Karpas-422 (cell line): ENCODE results near the gene JAM3. TPM values are rescaled to one million over a fixed set of nuclear protein-coding genes. Genes with fewer than 3 reads are reported as not detected.
A peak's percentile ranks its signal among the peaks of the same experiment; 100 is the strongest.

ENCODE experiments used
- DNase-seq: peaks from one replicate; pipeline ENCODE4 v3.0.0-alpha.2; 2015
- H2AFZ ChIP-seq: fragments of 200-600 bp; sonication (generic); 2 replicates; pipeline ENCODE4 v1.6.1; 2014; ENCODE audit warnings: antibody characterized with exemption, low read length, mixed read lengths
- H3K27ac ChIP-seq: fragments of 200-600 bp; sonication (generic); 2 replicates; pipeline ENCODE4 v1.5.1; 2014; ENCODE audit warnings: mild to moderate bottlenecking, low read length, moderate library complexity
- H3K27me3 ChIP-seq: fragments of 200-600 bp; sonication (generic); 2 replicates; pipeline ENCODE4 v1.6.1; 2014; ENCODE audit warnings: low read length, mixed read lengths
- H3K36me3 ChIP-seq: fragments of 200-600 bp; sonication (generic); 2 replicates; pipeline ENCODE4 v1.6.1; 2014; ENCODE audit warnings: low read length, mixed read lengths; ENCODE audit not compliant: insufficient read depth
- H3K4me1 ChIP-seq: fragments of 200-600 bp; sonication (generic); 2 replicates; pipeline ENCODE4 v1.6.1; 2014; ENCODE audit warnings: mild to moderate bottlenecking, low read length, mixed read lengths
- H3K4me2 ChIP-seq: fragments of 200-600 bp; sonication (generic); 2 replicates; pipeline ENCODE4 v1.6.1; 2014; ENCODE audit warnings: low read length, low read depth, mild to moderate bottlenecking; ENCODE audit not compliant: poor library complexity, severe bottlenecking
- H3K4me3 ChIP-seq: fragments of 200-600 bp; sonication (generic); 2 replicates; pipeline ENCODE4 v1.5.1; 2014; ENCODE audit warnings: mild to moderate bottlenecking, antibody characterized with exemption, low read length, mixed read lengths
- H3K79me2 ChIP-seq: fragments of 200-600 bp; sonication (generic); 2 replicates; pipeline ENCODE4 v1.6.1; 2014; ENCODE audit warnings: mild to moderate bottlenecking, low read length, mixed read lengths
- H3K9ac ChIP-seq: fragments of 200-600 bp; sonication (generic); 2 replicates; pipeline ENCODE4 v1.6.0; 2014; ENCODE audit warnings: low read length
- H3K9me2 ChIP-seq: fragments of 200-600 bp; sonication (generic), shearing (Covaris generic); replicated peaks from 2 replicates; pipeline ENCODE4 v1.6.0; 2014; ENCODE audit warnings: mild to moderate bottlenecking, low read length, moderate library complexity; ENCODE audit not compliant: insufficient read depth
- H3K9me3 ChIP-seq: fragments of 300-700, 200-600 bp; sonication (generic); 2 replicates; pipeline ENCODE4 v1.6.1; 2014; ENCODE audit warnings: low read length, mixed read lengths
- H4K20me1 ChIP-seq: fragments of 200-600 bp; sonication (generic); 2 replicates; pipeline ENCODE4 v1.6.1; 2014; ENCODE audit warnings: mild to moderate bottlenecking, antibody characterized with exemption, low read length, low read depth; ENCODE audit not compliant: insufficient read depth
- total RNA-seq: library from RNA; depleted of rRNA; stranded (reverse); fragments of >200 nt; shearing (Covaris generic); gene quantifications from 2 replicates; pipeline ENCODE4 v1.2.3, GENCODE V29; 2014; ENCODE audit warnings: low replicate concordance

JAM3 gene
- total RNA-seq, 1 experiment from 2014 or later, result 4.8 TPM

GRCh38 chr11:134036492-134037045 is 32.3 kb upstream of the JAM3 start:
- Histone ChIP-seq H3K36me3 (no peaks in the 10 kb centered on the region), H3K27ac (peak overlapping the region; percentile 88), H3K79me2 (no peaks in the 10 kb centered on the region), H3K4me1 (peaks cover 67% of the 10 kb centered on the region), H3K9ac (peak overlapping the region; percentile 90), H3K9me2 (no peaks in the 10 kb centered on the region), H3K27me3 (no peaks in the 10 kb centered on the region), H2AFZ (no peak overlapping the region), H3K4me2 (peak overlapping the region; percentile 78), H4K20me1 (no peaks in the 10 kb centered on the region), H3K9me3 (no peaks in the 10 kb centered on the region), H3K4me3 (peak overlapping the region; percentile 68)
- no peak for DNase-seq

- no peaks in the 10 kb centered on the region for H3K27me3 ChIP-seq
- no peaks in the 10 kb centered on the region for H4K20me1 ChIP-seq
- no peaks in the 10 kb centered on the region for H3K9me3 ChIP-seq
- H3K4me3 ChIP-seq, result peak overlapping the region; percentile 68
- H2AFZ ChIP-seq, result no peak overlapping the region; the same call in 1 of the 2 replicates
- peaks cover 63% of the 10 kb centered on the region for H3K4me1 ChIP-seq
- no peaks in the 10 kb centered on the region for H3K9me2 ChIP-seq
- H3K79me2 ChIP-seq, result no peaks in the 10 kb centered on the region
- peak overlapping the region; percentile 78 for H3K4me2 ChIP-seq
- H3K36me3 ChIP-seq, result no peaks in the 10 kb centered on the region
- peak; percentile 76 for DNase-seq
- peak overlapping the region; percentile 90 for H3K9ac ChIP-seq
- peak overlapping the region; percentile 88 for H3K27ac ChIP-seq
Measured at GRCh38 chr11:134037046-134037908, 31.6 kb upstream of the JAM3 start.

DNA sequence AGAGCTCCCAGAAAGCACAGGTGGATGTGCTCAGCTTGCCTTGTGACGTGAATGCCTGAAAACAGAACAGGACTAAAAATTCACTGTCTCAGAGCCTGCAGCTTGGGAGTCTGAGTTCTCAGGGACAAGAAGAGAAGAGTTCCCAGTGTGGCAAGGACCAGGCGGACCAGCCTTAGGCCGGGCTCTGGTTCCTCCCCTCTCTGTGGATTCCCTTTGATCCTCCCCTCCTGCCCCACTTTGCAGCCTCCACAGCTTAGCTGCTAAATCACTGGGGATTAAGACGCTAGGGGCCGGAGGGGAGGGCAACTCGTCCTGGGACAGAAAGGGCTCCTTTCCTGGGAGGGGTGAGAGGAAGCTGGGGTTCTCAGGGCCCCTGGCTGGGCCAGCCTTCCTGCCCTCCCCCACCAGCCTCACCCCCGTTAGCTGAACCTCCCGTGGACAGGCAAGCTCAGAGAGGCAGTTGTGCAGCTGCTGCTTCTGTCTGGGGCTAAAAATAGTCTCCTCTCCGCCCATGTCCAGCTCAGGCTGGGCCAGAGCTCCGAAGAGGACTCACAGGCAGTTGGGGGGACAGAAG is 29.9 kb upstream of the JAM3 start:
- Histone ChIP-seq H3K4me1 (peaks cover 53% of the 10 kb centered on the region), H3K79me2 (no peaks in the 10 kb centered on the region), H3K36me3 (no peaks in the 10 kb centered on the region), H3K9ac (0 out of 2 replicates have a peak overlapping the region, but pooled peaks have one; percentile 9), H3K27ac (no peak overlapping the region), H3K9me3 (no peaks in the 10 kb centered on the region), H3K4me2 (peak overlapping the region; percentile 29), H3K4me3 (no peak overlapping the region), H3K9me2 (no peaks in the 10 kb centered on the region), H4K20me1 (no peaks in the 10 kb centered on the region), H2AFZ (no peak overlapping the region), H3K27me3 (no peaks in the 10 kb centered on the region)
- peak; percentile 25 for DNase-seq

DNA sequence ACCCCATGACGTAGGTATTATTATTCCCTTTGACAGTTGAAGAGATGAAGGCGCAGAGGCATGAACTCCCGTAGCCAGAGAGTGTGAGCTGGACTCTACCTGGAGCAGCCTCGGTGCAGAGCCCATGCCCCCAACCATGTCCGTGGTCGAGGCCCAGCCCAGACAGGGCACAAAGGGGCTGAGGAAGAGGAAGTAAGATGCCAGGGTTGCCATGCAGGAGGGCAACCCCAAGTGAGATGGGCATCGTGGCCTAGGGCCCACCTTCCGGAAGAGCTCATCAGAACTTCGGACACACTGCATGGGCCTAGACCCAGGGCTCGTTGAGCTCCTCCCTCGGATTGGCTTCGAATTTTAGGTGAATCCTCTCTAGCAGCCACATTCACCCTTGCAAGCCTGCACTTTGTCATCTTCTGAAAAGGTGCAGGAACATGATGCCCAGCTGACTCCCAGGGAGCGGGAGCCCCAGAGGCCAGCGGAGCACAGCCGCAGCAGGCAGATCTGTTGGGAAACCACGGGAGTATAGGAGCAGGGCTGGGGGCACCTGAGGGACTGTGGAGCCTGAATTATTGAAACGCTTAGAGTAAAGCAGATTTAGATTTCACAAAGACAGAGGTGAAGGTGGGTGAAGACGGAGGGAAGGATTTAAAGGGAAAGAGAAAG is 29.0 kb upstream of the JAM3 start:
- Histone ChIP-seq H3K9me2 (no peaks in the 10 kb centered on the region), H2AFZ (no peak overlapping the region), H3K9ac (no peak overlapping the region), H3K4me3 (no peak overlapping the region), H3K27ac (no peak overlapping the region), H3K4me2 (no peak overlapping the region), H3K9me3 (no peaks in the 10 kb centered on the region), H3K27me3 (no peaks in the 10 kb centered on the region), H4K20me1 (no peaks in the 10 kb centered on the region), H3K4me1 (peaks cover 44% of the 10 kb centered on the region), H3K79me2 (no peaks in the 10 kb centered on the region), H3K36me3 (no peaks in the 10 kb centered on the region)
- peak; percentile 36 for DNase-seq

DNA sequence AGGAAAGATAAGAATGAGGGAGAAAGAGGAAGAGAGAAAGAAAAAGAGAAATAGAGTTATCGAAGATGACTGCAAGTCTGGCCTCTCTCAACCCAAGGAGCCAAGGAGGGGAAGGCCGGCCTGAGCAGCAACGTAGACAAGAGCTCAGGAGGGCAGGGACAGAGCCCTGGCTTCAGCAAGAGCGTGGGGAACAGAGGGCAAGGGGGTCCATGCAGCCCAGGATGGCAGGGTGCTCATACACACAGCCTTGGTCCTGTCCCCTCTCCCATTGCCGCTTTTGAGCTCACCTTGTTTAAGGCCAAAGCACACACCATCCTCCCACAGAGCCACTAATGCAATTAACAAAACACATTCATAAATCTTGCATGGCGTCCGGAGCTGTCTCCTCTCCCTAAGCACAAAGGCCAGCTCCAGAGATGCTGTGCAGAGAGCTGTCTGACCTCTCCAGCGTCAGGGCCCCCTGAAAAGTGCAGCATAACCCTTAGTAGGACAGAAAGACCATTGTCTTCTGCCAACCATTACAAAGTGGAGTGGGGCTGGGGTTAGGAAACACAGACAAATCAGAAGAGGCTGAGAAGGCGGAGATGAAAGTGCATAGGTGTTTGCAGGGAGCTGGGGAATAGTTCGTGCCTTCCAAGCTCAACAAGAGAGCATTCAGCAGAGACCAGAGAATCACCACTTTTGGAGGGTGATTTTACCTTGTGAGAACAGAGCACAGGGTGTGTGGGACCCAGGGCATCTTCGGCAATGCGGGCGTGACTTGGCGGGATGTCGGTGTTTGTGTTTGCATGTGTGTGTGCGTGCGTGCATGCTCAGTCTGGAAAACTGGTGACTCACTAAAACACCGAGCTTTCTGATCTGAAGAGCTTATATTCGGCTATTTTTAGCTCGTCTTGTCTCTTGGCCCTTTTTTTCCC is 28.2 kb upstream of the JAM3 start:
- no peak overlapping the region for H2AFZ ChIP-seq
- no peak overlapping the region for H3K4me2 ChIP-seq
- H3K4me1 ChIP-seq, result peaks cover 42% of the 10 kb centered on the region
- H3K4me3 ChIP-seq, result no peak overlapping the region
- H3K79me2 ChIP-seq, result no peaks in the 10 kb centered on the region
- H3K9ac ChIP-seq, result no peak overlapping the region
- no peaks in the 10 kb centered on the region for H3K9me2 ChIP-seq
- DNase-seq, result peak; percentile 22
- no peaks in the 10 kb centered on the region for H4K20me1 ChIP-seq
- no peaks in the 10 kb centered on the region for H3K36me3 ChIP-seq
- H3K9me3 ChIP-seq, result no peaks in the 10 kb centered on the region
- no peak overlapping the region for H3K27ac ChIP-seq
- H3K27me3 ChIP-seq, result no peaks in the 10 kb centered on the region

DNA sequence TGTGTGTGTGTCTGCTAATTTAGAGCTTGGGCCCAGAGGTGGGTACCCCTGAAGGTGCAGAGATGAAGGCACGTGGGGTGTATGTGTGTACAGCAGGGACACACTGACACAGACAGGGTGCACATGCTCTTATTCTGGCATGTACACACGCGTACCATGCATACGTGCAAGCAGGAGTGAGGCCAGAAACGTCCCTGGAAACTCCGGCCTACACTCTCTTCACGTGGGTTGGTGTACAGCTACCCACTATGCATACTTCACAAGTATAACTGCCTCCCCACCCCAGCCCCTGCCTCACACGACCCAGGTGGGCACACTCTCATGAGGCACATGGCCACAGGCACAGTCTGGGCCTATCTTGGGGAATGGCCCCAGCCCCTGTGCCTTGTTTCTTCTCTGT is 27.5 kb upstream of the JAM3 start:
- Histone ChIP-seq H2AFZ (no peak overlapping the region), H4K20me1 (no peaks in the 10 kb centered on the region), H3K4me3 (no peak overlapping the region), H3K27me3 (no peaks in the 10 kb centered on the region), H3K4me2 (no peak overlapping the region), H3K9me2 (no peaks in the 10 kb centered on the region), H3K27ac (no peak overlapping the region), H3K36me3 (no peaks in the 10 kb centered on the region), H3K79me2 (no peaks in the 10 kb centered on the region), H3K9ac (no peak overlapping the region), H3K4me1 (peaks cover 39% of the 10 kb centered on the region), H3K9me3 (no peaks in the 10 kb centered on the region)
- no peak for DNase-seq

DNA sequence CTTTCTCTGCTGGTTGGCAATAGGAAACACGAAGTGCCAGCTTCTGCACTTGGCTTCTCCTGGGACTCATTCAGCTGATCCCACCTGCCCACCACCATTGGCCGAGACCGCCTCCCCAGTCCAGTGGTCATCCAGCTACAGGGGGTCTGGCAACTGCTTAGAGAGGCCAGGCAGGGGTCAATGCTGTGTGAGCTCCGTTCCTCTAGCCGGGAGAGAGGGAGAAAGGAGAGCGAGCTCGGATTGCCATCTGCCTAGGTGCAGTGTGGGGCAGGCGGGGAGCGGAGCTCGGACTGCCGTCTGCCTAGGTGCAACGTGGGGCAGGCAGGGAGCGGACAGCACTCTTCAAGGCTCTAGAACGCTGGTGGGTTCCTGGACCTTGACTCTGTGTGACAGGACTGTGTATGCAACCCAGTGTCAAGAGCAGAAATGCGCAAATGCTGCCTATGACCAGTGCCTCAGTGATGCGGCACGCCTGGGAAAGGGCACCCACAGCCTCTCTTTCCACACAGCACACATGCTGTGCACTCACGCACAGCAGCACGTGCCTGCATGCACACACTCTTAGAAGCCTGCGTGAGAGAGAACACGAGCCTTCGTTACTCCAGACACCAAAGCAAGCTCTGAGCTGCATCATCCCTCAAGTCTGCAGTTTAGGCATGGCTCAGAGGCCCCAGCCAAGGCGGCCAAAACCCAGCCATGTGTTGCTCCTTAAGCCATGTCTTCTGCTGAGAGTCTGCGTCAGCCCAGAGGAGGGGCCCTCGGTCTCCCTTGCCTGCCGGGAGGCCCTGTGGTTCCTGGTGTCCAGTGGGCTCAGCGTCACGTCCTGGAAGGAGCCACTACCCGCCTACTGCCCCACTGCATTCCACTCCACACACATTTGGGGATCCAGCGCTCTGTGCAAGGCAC is 26.8 kb upstream of the JAM3 start:
- no peak overlapping the region for H3K27ac ChIP-seq
- no peaks in the 10 kb centered on the region for H3K36me3 ChIP-seq
- H3K9me2 ChIP-seq, result no peaks in the 10 kb centered on the region
- no peaks in the 10 kb centered on the region for H3K27me3 ChIP-seq
- H3K4me2 ChIP-seq, result no peak overlapping the region
- H3K79me2 ChIP-seq, result no peaks in the 10 kb centered on the region
- H4K20me1 ChIP-seq, result no peaks in the 10 kb centered on the region
- H2AFZ ChIP-seq, result no peak overlapping the region
- H3K9me3 ChIP-seq, result no peaks in the 10 kb centered on the region
- no peak overlapping the region for H3K4me3 ChIP-seq
- DNase-seq, result no peak
- H3K9ac ChIP-seq, result no peak overlapping the region
- peaks cover 32% of the 10 kb centered on the region for H3K4me1 ChIP-seq
